ENCODE results near the gene MRPL17.
"Not testable (repeated sequence)": the region's sequence is repeated elsewhere in the genome, so short reads cannot be mapped to it uniquely, and the experiment has no call there.

Gene MRPL17

GRCh38 chr11:6682936-6683861 is at the start of gene MRPL17:
MRPL17 (minus strand) TSS chr11:6683340; CDS start chr11:6683296, 44 bp downstream.
- in situ Hi-C loops (cut with MboI; ENCODE audit: low sequenced_read_pairs): no loop called here

GRCh38 chr11:6727971-6728760 is 45.0 kb upstream of the MRPL17 start:
- in situ Hi-C loops (cut with MboI; ENCODE audit: low sequenced_read_pairs): no loop called here

GRCh38 chr11:6725386-6725896 is 42.3 kb upstream of the MRPL17 start:
- in situ Hi-C loops (cut with MboI; ENCODE audit: low sequenced_read_pairs): no loop called here

GRCh38 chr11:6724013-6724412 is 40.9 kb upstream of the MRPL17 start:
- in situ Hi-C loops (cut with MboI; ENCODE audit: low sequenced_read_pairs): no loop called here

- in situ Hi-C loops (cut with MboI; ENCODE audit: low sequenced_read_pairs): no loop called here
These were observed 38.2 kb upstream of the MRPL17 start for GRCh38 chr11:6721343-6721742.

- in situ Hi-C loops (cut with MboI; ENCODE audit: low sequenced_read_pairs): no loop called here
These were observed 36.4 kb upstream of the MRPL17 start for GRCh38 chr11:6719576-6719975.

- in situ Hi-C loops (cut with MboI; ENCODE audit: low sequenced_read_pairs): no loop called here
These were observed 34.3 kb upstream of the MRPL17 start for GRCh38 chr11:6717426-6717825.

- in situ Hi-C loops (cut with MboI; ENCODE audit: low sequenced_read_pairs): not testable (repeated sequence)
These were observed 28.4 kb upstream of the MRPL17 start for GRCh38 chr11:6711552-6711951.

- in situ Hi-C loops (cut with MboI; ENCODE audit: low sequenced_read_pairs): no loop called here
These were observed 25.7 kb upstream of the MRPL17 start for GRCh38 chr11:6708876-6709275.

GRCh38 chr11:6705905-6706535 is 22.9 kb upstream of the MRPL17 start:
- in situ Hi-C loops (cut with MboI; ENCODE audit: low sequenced_read_pairs): no loop called here

- in situ Hi-C loops (cut with MboI; ENCODE audit: low sequenced_read_pairs): no loop called here
These were observed 20.3 kb upstream of the MRPL17 start for GRCh38 chr11:6703247-6704063.

GRCh38 chr11:6701955-6702354 is 18.8 kb upstream of the MRPL17 start:
- in situ Hi-C loops (cut with MboI; ENCODE audit: low sequenced_read_pairs): not testable (repeated sequence)

- in situ Hi-C loops (cut with MboI; ENCODE audit: low sequenced_read_pairs): no loop called here
These were observed 12.2 kb upstream of the MRPL17 start for GRCh38 chr11:6695377-6695776.

- in situ Hi-C loops (cut with MboI; ENCODE audit: low sequenced_read_pairs): no loop called here
These were observed 11.0 kb upstream of the MRPL17 start for GRCh38 chr11:6694229-6694535.

- in situ Hi-C loops (cut with MboI; ENCODE audit: low sequenced_read_pairs): no loop called here
These were observed 10.4 kb upstream of the MRPL17 start for GRCh38 chr11:6693342-6694228.

GRCh38 chr11:6692128-6692527 is 9.0 kb upstream of the MRPL17 start:
- in situ Hi-C loops (cut with MboI; ENCODE audit: low sequenced_read_pairs): no loop called here

GRCh38 chr11:6690431-6691132 is 7.4 kb upstream of the MRPL17 start:
- in situ Hi-C loops (cut with MboI; ENCODE audit: low sequenced_read_pairs): not testable (repeated sequence)

GRCh38 chr11:6687876-6688275 is 4.7 kb upstream of the MRPL17 start:
- in situ Hi-C loops (cut with MboI; ENCODE audit: low sequenced_read_pairs): no loop called here

- in situ Hi-C loops (cut with MboI; ENCODE audit: low sequenced_read_pairs): no loop called here
These were observed 2.9 kb upstream of the MRPL17 start for GRCh38 chr11:6686006-6686405.

Measured in HL-60/S4 treated with phorbol 12-myristate 13-acetate at 8.2 ng/mL for 4 days and 3 days (cell line).